K562 (cell line): ENCODE data around the gene SORCS2. TPM values are rescaled to one million over a fixed set of nuclear protein-coding genes. Genes with fewer than 3 reads are reported as not detected.

Experiments
- ATAC-seq: fragments of 200-7000 bp; cut with Tn5 transposase; 3 replicates; pipeline ENCODE4 v1.9.1; 2020; ENCODE audit warnings: moderate library complexity
- BruUV-seq: library from RNA; stranded (reverse); fragments of 400-500 nt; replicated peaks from 2 replicates; lab custom pipeline; 2021; lab: Mats Ljungman, UMichigan
- CTCF ChIA-PET: fragments of 300-600 bp; formaldehyde crosslinking; extraction: SDS; loops from one replicate; lab custom pipeline; 2021; ENCODE audit warnings: low intra/inter-chr PET ratio; lab: Yijun Ruan, JAX
- POLR2A ChIA-PET: fragments of 300-600, 350-650 bp; sonication (Branson Sonifier 250); formaldehyde crosslinking; extraction: SDS; loops from one replicate; lab custom pipeline; 2021; ENCODE audit warnings: antibody characterized with exemption, inconsistent platforms; lab: Yijun Ruan, JAX
- DNase-seq, 4 experiments: peaks; one replicate each; pipeline versions ENCODE4 v3.0.0 to v3.0.0-alpha.2; 2011 to 2018; ENCODE audit warnings: low spot score in 3 of 4, mixed read lengths in 3 of 4; ENCODE audit errors: extremely low read depth in 1 of 4
- FAIRE-seq: peaks from 2 replicates; lab custom pipeline; 2011; peaks lifted over from hg19 to GRCh38; lab: Jason Lieb, UNC
- H2AFZ ChIP-seq: 2 replicates; pipeline ENCODE4 v1.6.0; 2011; ENCODE audit warnings: low read depth, low read length, control low read depth, inconsistent platforms
- H3K27ac ChIP-seq: fragments of 200-600 bp; 3 replicates; pipeline ENCODE4 v1.8.0; 2011; ENCODE audit warnings: low read depth, mild to moderate bottlenecking, control low read depth, inconsistent platforms, low read length, moderate library complexity, mixed read lengths; ENCODE audit errors: extremely low read depth
- H3K27me3 ChIP-seq, 2 experiments: fragments of 300-600 bp in 1 of 2; 2 replicates in 1 of 2; 3 replicates in 1 of 2; pipeline versions ENCODE4 v1.6.0 to v1.8.0; 2011; ENCODE audit warnings: inconsistent platforms in 2 of 2, low read length in 2 of 2, mild to moderate bottlenecking in 1 of 2, mixed read lengths in 1 of 2, moderate library complexity in 1 of 2; ENCODE audit not compliant: control insufficient read depth in 2 of 2, insufficient read depth in 2 of 2
- H3K36me3 ChIP-seq: fragments of 300-600 bp; 3 replicates; pipeline ENCODE4 v1.8.0; 2011; ENCODE audit warnings: mild to moderate bottlenecking, low read length, inconsistent platforms; ENCODE audit not compliant: control insufficient read depth, insufficient read depth
- H3K4me1 ChIP-seq, 2 experiments: fragments of 200-600 bp in 1 of 2; replicated peaks in 1 of 2; 2 replicates in 1 of 2; 3 replicates in 1 of 2; pipeline versions ENCODE4 v1.5.1 to v1.8.0; 2011; ENCODE audit warnings: inconsistent platforms in 2 of 2, low read length in 2 of 2, mild to moderate bottlenecking in 1 of 2, mixed read lengths in 1 of 2, moderate library complexity in 1 of 2; ENCODE audit not compliant: control insufficient read depth in 2 of 2, insufficient read depth in 2 of 2
- H3K4me2 ChIP-seq: 2 replicates; pipeline ENCODE4 v1.6.1; 2011; ENCODE audit warnings: low read length, control low read depth, inconsistent platforms, mixed read lengths; ENCODE audit not compliant: insufficient read depth
- H3K4me3 ChIP-seq: fragments of 200-600 bp; sonication (generic), shearing (Covaris generic); 2 replicates; pipeline ENCODE4 v1.5.1; 2016; ENCODE audit warnings: control low read depth, inconsistent platforms
- H3K79me2 ChIP-seq: fragments of 200-600 bp; 3 replicates; pipeline ENCODE4 v1.8.0; 2011; ENCODE audit warnings: low read length, inconsistent platforms; ENCODE audit not compliant: control insufficient read depth, insufficient read depth
- H3K9ac ChIP-seq, 2 experiments: 2 replicates each; pipeline versions ENCODE4 v1.6.0 to v1.6.1; 2011; ENCODE audit warnings: low read depth in 2 of 2, low read length in 2 of 2, control low read depth in 1 of 2, inconsistent platforms in 1 of 2, mild to moderate bottlenecking in 1 of 2, mixed read lengths in 1 of 2; ENCODE audit not compliant: insufficient read depth in 1 of 2
- H3K9me1 ChIP-seq: one replicate; pipeline ENCODE4 v1.6.0; 2011; ENCODE audit warnings: inconsistent platforms, mild to moderate bottlenecking, low read length, moderate library complexity; ENCODE audit not compliant: control insufficient read depth, insufficient read depth
- H3K9me3 ChIP-seq: replicated peaks from 2 replicates; pipeline ENCODE4 v1.5.1; 2011; ENCODE audit warnings: low read depth, low read length, inconsistent platforms; ENCODE audit not compliant: control insufficient read depth, insufficient read depth
- H4K20me1 ChIP-seq: replicated peaks from 2 replicates; pipeline ENCODE4 v1.6.1; 2011; ENCODE audit warnings: low read length, inconsistent platforms, mixed read lengths; ENCODE audit not compliant: control insufficient read depth, insufficient read depth
- BCLAF1 ChIP-seq, 2 experiments: fragments of 450-650 bp in 1 of 2; IDR thresholded peaks; 2 replicates each; pipeline ENCODE4 v1.6.1; 2011 to 2017; ENCODE audit warnings: low read depth in 2 of 2, antibody characterized with exemption in 1 of 2, borderline replicate concordance in 1 of 2, low read length in 1 of 2, mild to moderate bottlenecking in 1 of 2, mixed read lengths in 1 of 2; ENCODE audit not compliant: control insufficient read depth in 1 of 2
- CHD2 ChIP-seq: IDR thresholded peaks from 2 replicates; pipeline ENCODE4 v1.6.1; 2011; ENCODE audit warnings: low read depth, low read length
- E2F3 ChIP-seq: fragments of 250-450 bp; sonication (Bioruptor Pico); IDR thresholded peaks from 2 replicates; pipeline ENCODE4 v1.4.0; 2020; ENCODE audit warnings: mild to moderate bottlenecking
- ESRRA ChIP-seq: fragments of 450-650 bp; IDR thresholded peaks from 2 replicates; pipeline ENCODE4 v1.6.1; 2014; ENCODE audit warnings: low read depth, mild to moderate bottlenecking, moderate library complexity, borderline replicate concordance
- ETV6 ChIP-seq, 3 experiments: fragments of 150-350 bp in 1 of 3; sonication (generic) in 1 of 3; formaldehyde crosslinking in 1 of 3; IDR thresholded peaks; 2 replicates each; pipeline versions ENCODE4 v1.6.1 to v1.8.0; 2014 to 2022; ENCODE audit warnings: borderline replicate concordance in 2 of 3, low read depth in 2 of 3, antibody characterized with exemption in 1 of 3, low read length in 1 of 3, mild to moderate bottlenecking in 1 of 3, missing genetic modification reagents in 1 of 3
- FOXP4 ChIP-seq: sonication (generic); formaldehyde crosslinking; IDR thresholded peaks from 2 replicates; pipeline ENCODE4 v1.8.0; 2022; ENCODE audit warnings: mild to moderate bottlenecking, missing genetic modification reagents, borderline replicate concordance
- KDM5B ChIP-seq: fragments of 200-600 bp; sonication (generic); IDR thresholded peaks from 2 replicates; pipeline ENCODE4 v1.6.1; 2012; ENCODE audit warnings: low read depth, mild to moderate bottlenecking, moderate library complexity, low read length, control low read depth, inconsistent platforms; ENCODE audit not compliant: insufficient replicate concordance
- MAZ ChIP-seq, 2 experiments: fragments of 450-650 bp in 1 of 2; sonication (generic) in 1 of 2; formaldehyde crosslinking; IDR thresholded peaks in 1 of 2; conservative IDR thresholded peaks in 1 of 2; 2 replicates each; pipeline versions ENCODE4 v1.4.0 to v1.5.0; 2020; ENCODE audit warnings: mild to moderate bottlenecking in 1 of 2, missing genetic modification reagents in 1 of 2
- RCOR1 ChIP-seq, 2 experiments: IDR thresholded peaks; 2 replicates each; pipeline ENCODE4 v1.6.1; 2012; ENCODE audit warnings: low read depth in 2 of 2, low read length in 2 of 2, borderline replicate concordance in 1 of 2, improper control_type of control experiment in 1 of 2
- SPI1 ChIP-seq: IDR thresholded peaks from 2 replicates; pipeline ENCODE4 v1.6.1; 2011; ENCODE audit warnings: low read depth, low read length, control low read depth, borderline replicate concordance
- TCF7L2 ChIP-seq: fragments of 150-350 bp; IDR thresholded peaks from 2 replicates; pipeline ENCODE4 v1.6.1; 2016; ENCODE audit warnings: low read depth, mild to moderate bottlenecking, low read length, moderate library complexity
- ZNF140 ChIP-seq: fragments of 250-450 bp; sonication (Bioruptor Pico); IDR thresholded peaks from 2 replicates; pipeline ENCODE4 v1.8.0; 2021; ENCODE audit warnings: moderate library complexity, mild to moderate bottlenecking, inconsistent platforms
- in situ Hi-C: fragments of 300-500 bp; cut with MboI; formaldehyde crosslinking; loops from 4 replicates; pipeline ENCODE4 v1.15.0; 2018; ENCODE audit warnings: inconsistent platforms, mixed read lengths
- intact Hi-C: fragments of 100-400 bp; cut with micrococcal nuclease; formaldehyde crosslinking; loops from 2 replicates; pipeline ENCODE4 v1.14.2; 2022
- polyA plus RNA-seq, 8 experiments: library from polyadenylated mRNA; depleted of rRNA in 4 of 8; stranded (reverse) in 5 of 8; unstranded in 3 of 8; fragments of >200 nt; fragmentation: Nextera tagmentation in 2 of 8; fragmentation: Illumina TruSeq in 1 of 8; extraction: Ambion mirVana in 2 of 8; extraction: Trizol in 1 of 8; gene quantifications; 2 replicates each; pipeline versions ENCODE4 v1.2.1 to v1.2.3, GENCODE V29; 2011 to 2014; ENCODE audit warnings: inconsistent platforms in 1 of 8, missing spikeins in 1 of 8
- total RNA-seq, 7 experiments: library from RNA; depleted of rRNA in 6 of 7; stranded (reverse); fragments of >200 nt in 6 of 7; fragmentation: Illumina TruSeq in 2 of 7; extraction: Trizol in 2 of 7; gene quantifications; 2 replicates each; pipeline versions ENCODE4 v1.2.1 to v1.2.3, GENCODE V29; 2011 to 2021; ENCODE audit warnings: low replicate concordance in 1 of 7
- TF ChIP-seq, protein P1 (sequence below): conservative IDR thresholded peaks from 2 replicates; pipeline ENCODE4 v1.6.1; 2011; ENCODE audit warnings: low read depth, mild to moderate bottlenecking, low read length; ENCODE audit not compliant: control insufficient read depth

Gene SORCS2
- total and polyA plus RNA-seq, 9 of the 15 experiments (the other 6 are each of a cell fraction or from before 2014, with no cell fraction given): not detected

DNA sequence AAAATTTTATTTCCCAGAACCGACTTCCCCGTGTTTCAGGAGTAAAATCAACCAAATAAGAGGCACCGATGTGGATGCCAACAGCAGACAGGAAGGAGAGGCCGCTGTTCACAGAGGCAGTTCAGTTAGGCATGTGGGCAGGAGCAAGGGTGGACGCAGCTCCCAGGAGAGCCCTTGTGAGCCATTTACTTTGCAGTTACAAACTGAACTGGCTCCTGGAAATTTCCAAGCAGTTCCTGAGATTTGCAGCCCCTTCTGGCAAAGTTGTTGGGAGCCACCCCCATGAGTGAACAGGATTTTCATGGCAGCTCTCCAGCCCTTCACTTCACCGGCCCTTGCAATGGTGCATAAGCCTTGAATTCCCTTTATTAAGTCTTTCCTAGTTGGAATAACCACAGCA lies 558.2 kb downstream of the SORCS2 start (continued):
- no peak for TF ChIP-seq BCLAF1 (IDR thresholded peaks at IDR 0.05; ENCODE audit: borderline replicate concordance in 1 of 2, control insufficient read depth in 1 of 2, low read depth in 2 of 2, low read length in 1 of 2)

- no peak for ATAC-seq
- H3K4me3 ChIP-seq: no peak overlapping the region
- no peaks in the 10 kb centered on the region for H3K9me1 ChIP-seq
- H3K27me3 ChIP-seq: peaks cover 12 to 36% of the 10 kb centered on the region in 2 experiments; a peak in 4 of 5 replicates
- no peak overlapping the region for H3K27ac ChIP-seq
- H3K9me3 ChIP-seq: no peaks in the 10 kb centered on the region
- no peak for FAIRE-seq
- intact Hi-C loops (no loop called here), in situ Hi-C loops (no loop called here)
- CTCF ChIA-PET: no interaction called here
- no TSS peak for BruUV-seq
- H2AFZ ChIP-seq: no peak overlapping the region
- H3K36me3 ChIP-seq: no peaks in the 10 kb centered on the region
- H4K20me1 ChIP-seq: peaks cover 7% of the 10 kb centered on the region; the same call in 1 of the 2 replicates
- peaks cover 5 to 16% of the 10 kb centered on the region in 2 experiments; a peak in 3 of 5 replicates for H3K4me1 ChIP-seq
- DNase-seq: no peak
- POLR2A ChIA-PET: interaction anchor here (0.7 to 0.9 kb wide), 2 partner anchors 8 to 68 kb away, joined by 3 read pairs; no protein-coding TSS in a partner anchor
- H3K9ac ChIP-seq: no peak overlapping the region
- peaks cover 21% of the 10 kb centered on the region for H3K79me2 ChIP-seq
- H3K4me2 ChIP-seq: no peak overlapping the region
- TF ChIP-seq CHD2 (no peak), RCOR1 (IDR thresholded peaks at IDR 0.05; ENCODE audit: borderline replicate concordance in 1 of 2, low read depth in 2 of 2, low read length in 2 of 2) (no peak), FOXP4 (CRISPR knock-in tag) (no peak), MAZ (CRISPR knock-in tag; conservative IDR thresholded peaks at IDR 0.05 in 1 of 2, IDR thresholded peaks at IDR 0.05 in 1 of 2) (no peak), ESRRA (no peak), TCF7L2 (no peak), E2F3 (CRISPR knock-in tag) (no peak), ETV6 (IDR thresholded peaks at IDR 0.05; ENCODE audit: borderline replicate concordance in 1 of 2, low read depth in 2 of 2, low read length in 1 of 2) (no peak), ETV6 (CRISPR knock-in tag; IDR thresholded peaks at IDR 0.05; ENCODE audit: borderline replicate concordance) (no peak), KDM5B (no peak), SPI1 (no peak), ZNF140 (CRISPR knock-in tag) (no peak)
- TF ChIP-seq, protein P1, sequence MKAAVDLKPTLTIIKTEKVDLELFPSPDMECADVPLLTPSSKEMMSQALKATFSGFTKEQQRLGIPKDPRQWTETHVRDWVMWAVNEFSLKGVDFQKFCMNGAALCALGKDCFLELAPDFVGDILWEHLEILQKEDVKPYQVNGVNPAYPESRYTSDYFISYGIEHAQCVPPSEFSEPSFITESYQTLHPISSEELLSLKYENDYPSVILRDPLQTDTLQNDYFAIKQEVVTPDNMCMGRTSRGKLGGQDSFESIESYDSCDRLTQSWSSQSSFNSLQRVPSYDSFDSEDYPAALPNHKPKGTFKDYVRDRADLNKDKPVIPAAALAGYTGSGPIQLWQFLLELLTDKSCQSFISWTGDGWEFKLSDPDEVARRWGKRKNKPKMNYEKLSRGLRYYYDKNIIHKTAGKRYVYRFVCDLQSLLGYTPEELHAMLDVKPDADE: no peak
Measured at GRCh38 chr4:7750972-7751371, 558.6 kb downstream of the SORCS2 start.
